AG09309 (cell line): ENCODE data around the gene CDK5RAP1.

Source experiments
- DNase-seq: peaks from one replicate; pipeline ENCODE4 v3.0.0-alpha.2; 2010; ENCODE audit warnings: low read depth
- H3K4me3 ChIP-seq: 2 replicates; pipeline ENCODE4 v1.5.1; 2011; ENCODE audit warnings: mild to moderate bottlenecking, low read depth, low read length, moderate library complexity; ENCODE audit not compliant: control insufficient read depth
- CTCF ChIP-seq: IDR thresholded peaks from 2 replicates; pipeline ENCODE4 v1.5.1; 2011; ENCODE audit warnings: mild to moderate bottlenecking, low read depth, low read length, inconsistent platforms; ENCODE audit not compliant: insufficient read depth, control insufficient read depth; ENCODE audit errors: missing control alignments

CDK5RAP1 gene

GRCh38 chr20:33387177-33387576, 14.1 kb downstream of the CDK5RAP1 start:
- TF ChIP-seq CTCF = no peak
- peak; percentile 32 for DNase-seq

GRCh38 chr20:33386673-33387072, 14.6 kb downstream of the CDK5RAP1 start:
- DNase-seq = no peak
- no peak overlapping the region for H3K4me3 ChIP-seq
- TF ChIP-seq CTCF = no peak

More at GRCh38 chr20:33387177-33387576, 14.1 kb downstream of the CDK5RAP1 start:
- H3K4me3 ChIP-seq = no peak overlapping the region

GRCh38 chr20:33377366-33377765, 24.0 kb downstream of the CDK5RAP1 start:
- TF ChIP-seq CTCF = no peak
- H3K4me3 ChIP-seq = no peak overlapping the region
- DNase-seq = no peak

GRCh38 chr20:33373735-33374605, 27.3 kb downstream of the CDK5RAP1 start:
- no peak for DNase-seq
- H3K4me3 ChIP-seq = no peak overlapping the region
- no peak for TF ChIP-seq CTCF

GRCh38 chr20:33372993-33373441, 28.3 kb downstream of the CDK5RAP1 start:
- DNase-seq = no peak
- TF ChIP-seq CTCF = no peak
- H3K4me3 ChIP-seq = no peak overlapping the region

- TF ChIP-seq CTCF = no peak
- no peak for DNase-seq
- no peak overlapping the region for H3K4me3 ChIP-seq
Measured at GRCh38 chr20:33370291-33370690, 31.0 kb downstream of the CDK5RAP1 start.
